A673 (cell line): Measurements from ENCODE around the gene SP8. TPM values are rescaled to one million over a fixed set of nuclear protein-coding genes. Genes with fewer than 3 reads are reported as not detected.

ENCODE experiments used
- BruUV-seq: library from RNA; stranded (reverse); fragments of 400-500 nt; replicated peaks from 2 replicates; lab custom pipeline; 2021; lab: Mats Ljungman, UMichigan
- CTCF ChIA-PET: fragments of 300-600 bp; sonication (Branson Sonifier 250); formaldehyde crosslinking; loops from one replicate; lab custom pipeline; 2022; ENCODE audit warnings: antibody characterized with exemption; lab: Charles Lee
- POLR2A ChIA-PET: fragments of 300-600 bp; sonication (Branson Sonifier 250); formaldehyde crosslinking; loops from one replicate; lab custom pipeline; 2022; ENCODE audit warnings: antibody characterized with exemption; ENCODE audit not compliant: low non-redundant PET; lab: Charles Lee
- DNase-seq: peaks from one replicate; pipeline ENCODE4 v3.0.0-alpha.2; 2015; ENCODE audit warnings: low spot score
- H3K27ac ChIP-seq: fragments of 200-600 bp; sonication (generic); 2 replicates; pipeline ENCODE4 v1.5.1; 2016; ENCODE audit warnings: mixed run types, low read depth, mild to moderate bottlenecking, mixed read lengths, antibody characterized with exemption, low read length; ENCODE audit not compliant: poor library complexity, severe bottlenecking
- H3K27me3 ChIP-seq: fragments of 200-600 bp; sonication (generic); replicated peaks from 2 replicates; pipeline ENCODE4 v1.6.1; 2017; ENCODE audit warnings: mixed run types, low read depth, mild to moderate bottlenecking, mixed read lengths, antibody characterized with exemption, low read length; ENCODE audit not compliant: insufficient read depth, poor library complexity
- H3K36me3 ChIP-seq: fragments of 200-600 bp; sonication (generic); 2 replicates; pipeline ENCODE4 v1.6.1; 2016; ENCODE audit warnings: mixed run types, mild to moderate bottlenecking, mixed read lengths, antibody characterized with exemption, low read length; ENCODE audit not compliant: insufficient read depth, poor library complexity, severe bottlenecking
- H3K4me1 ChIP-seq: fragments of 200-600 bp; sonication (generic); 2 replicates; pipeline ENCODE4 v1.6.1; 2017; ENCODE audit warnings: mixed run types, mild to moderate bottlenecking, mixed read lengths, antibody characterized with exemption, low read length; ENCODE audit not compliant: insufficient read depth, poor library complexity, severe bottlenecking
- H3K4me3 ChIP-seq: fragments of 200-600 bp; sonication (generic); 2 replicates; pipeline ENCODE4 v1.5.1; 2016; ENCODE audit warnings: low read depth, mixed run types, mild to moderate bottlenecking, mixed read lengths, low read length; ENCODE audit not compliant: poor library complexity, severe bottlenecking
- H3K9me3 ChIP-seq: fragments of 200-600 bp; sonication (generic); 2 replicates; pipeline ENCODE4 v1.6.1; 2016; ENCODE audit warnings: mixed run types, low read depth, mild to moderate bottlenecking, mixed read lengths, antibody characterized with exemption, low read length; ENCODE audit not compliant: poor library complexity, severe bottlenecking
- EZH2 ChIP-seq: fragments of 200-600 bp; sonication (generic); IDR thresholded peaks from 2 replicates; pipeline ENCODE4 v1.6.1; 2017; ENCODE audit warnings: borderline replicate concordance, low read depth, mild to moderate bottlenecking, mixed read lengths, antibody characterized with exemption, low read length; ENCODE audit not compliant: poor library complexity, severe bottlenecking
- intact Hi-C: fragments of 100-400 bp; cut with micrococcal nuclease; formaldehyde crosslinking; loops from one replicate; pipeline ENCODE4 v1.10.0; 2022; ENCODE audit not compliant: unreplicated experiment
- total RNA-seq: library from RNA; stranded (reverse); gene quantifications from 2 replicates; pipeline ENCODE4 v1.2.3, GENCODE V29; 2021
- TF ChIP-seq, protein P1 (sequence below): fragments of 300-800, 200-600 bp; sonication (generic); conservative IDR thresholded peaks from 2 replicates; pipeline ENCODE4 v1.5.1; 2017; ENCODE audit warnings: low read depth, mild to moderate bottlenecking, antibody characterized with exemption, low read length, moderate library complexity, mixed read lengths

SP8 gene
- total RNA-seq, 1 experiment from 2014 or later: not detected

GRCh38 chr7:20784388-20785156 lies 2.1 kb downstream of the SP8 start:
- intact Hi-C loops: loop anchor here (10.0 kb wide), 2 partner anchors 1220 to 1300 kb away; no protein-coding TSS in a partner anchor
- H3K27ac ChIP-seq: no peak overlapping the region
- peaks cover 5% of the 10 kb centered on the region for H3K4me1 ChIP-seq
- BruUV-seq: no TSS peak
- ChIA-PET POLR2A (no interaction called here), CTCF (interaction anchor here (0.6 to 0.9 kb wide), 2 partner anchors 23 to 1679 kb away, joined by 3 to 4 read pairs; no protein-coding TSS in a partner anchor)
- H3K36me3 ChIP-seq: no peaks in the 10 kb centered on the region
- H3K27me3 ChIP-seq: peaks cover 100% of the 10 kb centered on the region
- H3K4me3 ChIP-seq: peak overlapping the region; percentile 21
- TF ChIP-seq, protein P1, sequence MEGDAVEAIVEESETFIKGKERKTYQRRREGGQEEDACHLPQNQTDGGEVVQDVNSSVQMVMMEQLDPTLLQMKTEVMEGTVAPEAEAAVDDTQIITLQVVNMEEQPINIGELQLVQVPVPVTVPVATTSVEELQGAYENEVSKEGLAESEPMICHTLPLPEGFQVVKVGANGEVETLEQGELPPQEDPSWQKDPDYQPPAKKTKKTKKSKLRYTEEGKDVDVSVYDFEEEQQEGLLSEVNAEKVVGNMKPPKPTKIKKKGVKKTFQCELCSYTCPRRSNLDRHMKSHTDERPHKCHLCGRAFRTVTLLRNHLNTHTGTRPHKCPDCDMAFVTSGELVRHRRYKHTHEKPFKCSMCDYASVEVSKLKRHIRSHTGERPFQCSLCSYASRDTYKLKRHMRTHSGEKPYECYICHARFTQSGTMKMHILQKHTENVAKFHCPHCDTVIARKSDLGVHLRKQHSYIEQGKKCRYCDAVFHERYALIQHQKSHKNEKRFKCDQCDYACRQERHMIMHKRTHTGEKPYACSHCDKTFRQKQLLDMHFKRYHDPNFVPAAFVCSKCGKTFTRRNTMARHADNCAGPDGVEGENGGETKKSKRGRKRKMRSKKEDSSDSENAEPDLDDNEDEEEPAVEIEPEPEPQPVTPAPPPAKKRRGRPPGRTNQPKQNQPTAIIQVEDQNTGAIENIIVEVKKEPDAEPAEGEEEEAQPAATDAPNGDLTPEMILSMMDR: 0 out of 2 replicates have a peak, but pooled peaks have one; percentile 10
- TF ChIP-seq EZH2: no peak
- H3K9me3 ChIP-seq: no peaks in the 10 kb centered on the region
- DNase-seq: no peak

GRCh38 chr7:20783700-20784387 lies 2.8 kb downstream of the SP8 start:
- DNase-seq: peak; percentile 31
- Histone ChIP-seq H3K9me3 (no peaks in the 10 kb centered on the region), H3K36me3 (no peaks in the 10 kb centered on the region), H3K27me3 (peaks cover 100% of the 10 kb centered on the region), H3K27ac (no peak overlapping the region), H3K4me3 (no peak overlapping the region), H3K4me1 (peaks cover 5% of the 10 kb centered on the region)
- intact Hi-C loops: loop anchor here (10.0 kb wide), 2 partner anchors 1221 to 1301 kb away; no protein-coding TSS in a partner anchor
- POLR2A ChIA-PET: no interaction called here
- peak; percentile 91 for TF ChIP-seq EZH2
- TF ChIP-seq, protein P1: no peak; the same call in 1 of the 2 replicates
- CTCF ChIA-PET: no interaction called here
- BruUV-seq: no TSS peak

- intact Hi-C loops: loop anchor here (10.0 kb wide), 2 partner anchors 1222 to 1302 kb away; no protein-coding TSS in a partner anchor
- Histone ChIP-seq H3K4me3 (no peak overlapping the region), H3K27me3 (peaks cover 100% of the 10 kb centered on the region), H3K9me3 (no peaks in the 10 kb centered on the region), H3K4me1 (peaks cover 7% of the 10 kb centered on the region), H3K27ac (no peak overlapping the region), H3K36me3 (no peaks in the 10 kb centered on the region)
- TF ChIP-seq, protein P1: no peak
- no peak for TF ChIP-seq EZH2
- DNase-seq: no peak
- ChIA-PET CTCF (no interaction called here), POLR2A (no interaction called here)
- no TSS peak for BruUV-seq
These were observed 3.5 kb downstream of the SP8 start for GRCh38 chr7:20783125-20783699.
